Colon (tissue), 2 donors: ENCODE results near the gene GET3.

Source experiments
- FAIRE-seq: peaks from 2 replicates; lab custom pipeline; 2012; peaks lifted over from hg19 to GRCh38; lab: Jason Lieb, UNC
- donor health status: control.
- donor health status: control.

Gene GET3

GRCh38 chr19:12752056-12752781, 14.9 kb downstream of the GET3 start:
- FAIRE-seq: no peak

GRCh38 chr19:12754465-12755196, 17.3 kb downstream of the GET3 start:
- FAIRE-seq: no peak

- no peak for FAIRE-seq
Measured at GRCh38 chr19:12756150-12756883, 19.0 kb downstream of the GET3 start.

- no peak for FAIRE-seq
Measured at GRCh38 chr19:12757544-12758274, 20.4 kb downstream of the GET3 start.

- FAIRE-seq: no peak
Measured at GRCh38 chr19:12759686-12760085, 22.4 kb downstream of the GET3 start.

GRCh38 chr19:12763100-12763499, 25.8 kb downstream of the GET3 start:
- no peak for FAIRE-seq

- FAIRE-seq: no peak
Measured at GRCh38 chr19:12764698-12765097, 27.4 kb downstream of the GET3 start.

GRCh38 chr19:12766051-12766521, 28.8 kb downstream of the GET3 start:
- FAIRE-seq: no peak

GRCh38 chr19:12767150-12767549, 29.9 kb downstream of the GET3 start:
- no peak for FAIRE-seq

GRCh38 chr19:12767666-12768065, 30.4 kb downstream of the GET3 start:
- no peak for FAIRE-seq

GRCh38 chr19:12769689-12770088, 32.4 kb downstream of the GET3 start:
- FAIRE-seq: no peak

- no peak for FAIRE-seq
Measured at GRCh38 chr19:12770922-12771321, 33.6 kb downstream of the GET3 start.

- FAIRE-seq: no peak
Measured at GRCh38 chr19:12772323-12772722, 35.0 kb downstream of the GET3 start.

- no peak for FAIRE-seq
Measured at GRCh38 chr19:12773571-12773970, 36.3 kb downstream of the GET3 start.

GRCh38 chr19:12774588-12775555, 37.6 kb downstream of the GET3 start, which contains the start of gene HOOK2:
HOOK2 (minus strand) TSS chr19:12775552; CDS start chr19:12775449, 103 bp downstream.
- no peak for FAIRE-seq

- no peak for FAIRE-seq
Measured at GRCh38 chr19:12777217-12778016, 40.1 kb downstream of the GET3 start.

GRCh38 chr19:12778017-12778904, 41.0 kb downstream of the GET3 start:
- FAIRE-seq: no peak

- no peak for FAIRE-seq
Measured at GRCh38 chr19:12778905-12779161, 41.5 kb downstream of the GET3 start.
